Measurements from ENCODE around the gene TEX53.
A peak's percentile ranks its signal among the peaks of the same experiment; 100 is the strongest.

Gene TEX53

GRCh38 chr9:114657705-114658104 is at the start of gene TEX53:
Gene TEX53, minus strand, starts transcription at chr9:114657805. Its CDS starts 31 bp downstream, at chr9:114657774.
- no peak for DNase-seq

DNA sequence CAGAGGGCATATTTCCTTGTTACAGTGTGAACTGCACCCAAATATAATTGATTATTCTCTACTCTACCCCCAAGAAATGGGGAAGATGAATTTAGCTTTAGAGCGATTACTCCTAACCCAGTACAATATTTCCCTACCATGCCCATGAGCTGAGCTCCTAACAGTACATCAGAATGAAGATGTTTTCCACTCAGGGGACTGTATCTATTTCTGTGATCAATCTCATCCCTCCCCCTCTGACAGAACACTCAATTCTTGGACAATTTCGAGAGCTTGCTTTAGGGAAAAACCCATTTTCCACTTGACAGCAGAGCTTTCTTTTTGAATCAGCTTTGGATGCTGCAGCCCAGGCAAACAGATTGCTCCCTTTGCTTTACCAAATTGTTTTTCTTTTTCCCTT is 49.1 kb upstream of the TEX53 start:
- no peak for DNase-seq

DNA sequence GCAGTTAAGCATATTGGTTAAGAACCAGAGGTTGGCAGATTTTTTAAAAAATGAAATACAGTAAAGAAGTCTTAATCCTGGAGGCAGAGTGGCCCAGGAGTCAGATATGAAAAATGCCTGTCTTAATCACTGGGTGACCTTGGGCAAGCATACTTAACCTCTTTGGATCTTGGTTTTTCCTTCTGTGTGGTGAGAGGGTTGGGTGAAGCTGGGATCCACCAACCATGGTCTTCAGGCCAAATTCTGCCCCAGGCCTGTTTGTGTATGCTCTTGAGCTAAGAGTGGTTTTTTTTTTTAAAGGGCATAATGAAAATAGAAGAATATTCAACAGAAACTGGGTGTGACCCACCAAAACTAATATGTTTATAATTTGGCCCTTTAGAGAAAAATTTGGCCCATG is 44.4 kb upstream of the TEX53 start:
- no peak for DNase-seq

DNA sequence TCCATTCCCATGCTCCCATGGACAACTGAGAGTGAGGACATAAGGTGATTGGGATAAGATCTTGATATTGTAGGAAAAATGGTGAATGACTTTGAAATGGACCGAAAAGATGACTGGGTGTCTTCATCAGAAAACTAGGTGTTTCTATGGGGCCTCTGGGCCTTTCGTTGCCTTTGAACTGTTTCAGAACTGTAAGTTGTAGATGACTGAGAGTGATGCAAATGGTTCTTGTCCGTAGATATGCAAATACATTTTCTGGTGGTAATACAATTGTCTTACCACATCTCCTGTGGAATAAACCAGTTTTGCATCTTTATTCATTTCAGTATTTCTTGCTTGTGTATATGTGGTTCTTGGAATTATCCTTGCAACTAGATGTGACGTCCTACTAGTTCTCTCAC is 40.3 kb upstream of the TEX53 start:
- no peak for DNase-seq

GRCh38 chr9:114696814-114697544 is 39.4 kb upstream of the TEX53 start:
- no peak for DNase-seq

DNA sequence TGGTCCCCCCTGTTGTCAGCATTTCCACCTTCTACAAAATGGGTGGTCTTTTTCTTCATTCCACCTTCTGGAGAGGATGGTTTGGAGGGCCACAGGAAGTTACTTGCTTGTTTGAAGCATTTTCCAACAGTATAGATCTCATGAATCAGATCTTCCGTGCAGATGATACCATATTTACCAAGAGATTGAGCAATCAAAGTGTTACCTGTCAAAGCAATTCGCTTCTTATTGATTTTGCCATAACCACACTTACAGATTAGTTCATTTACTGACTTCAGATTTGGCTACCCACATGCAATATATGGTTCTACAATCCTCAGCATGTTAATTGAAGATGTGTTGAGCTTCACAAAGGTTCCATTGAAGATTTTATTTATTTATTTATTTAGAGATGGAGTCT is 38.3 kb upstream of the TEX53 start:
- DNase-seq: no peak

- DNase-seq: no peak
These were observed 37.2 kb upstream of the TEX53 start for GRCh38 chr9:114694719-114695269.

- peak; percentile 20 for DNase-seq
These were observed 36.5 kb upstream of the TEX53 start for GRCh38 chr9:114694146-114694545.

DNA sequence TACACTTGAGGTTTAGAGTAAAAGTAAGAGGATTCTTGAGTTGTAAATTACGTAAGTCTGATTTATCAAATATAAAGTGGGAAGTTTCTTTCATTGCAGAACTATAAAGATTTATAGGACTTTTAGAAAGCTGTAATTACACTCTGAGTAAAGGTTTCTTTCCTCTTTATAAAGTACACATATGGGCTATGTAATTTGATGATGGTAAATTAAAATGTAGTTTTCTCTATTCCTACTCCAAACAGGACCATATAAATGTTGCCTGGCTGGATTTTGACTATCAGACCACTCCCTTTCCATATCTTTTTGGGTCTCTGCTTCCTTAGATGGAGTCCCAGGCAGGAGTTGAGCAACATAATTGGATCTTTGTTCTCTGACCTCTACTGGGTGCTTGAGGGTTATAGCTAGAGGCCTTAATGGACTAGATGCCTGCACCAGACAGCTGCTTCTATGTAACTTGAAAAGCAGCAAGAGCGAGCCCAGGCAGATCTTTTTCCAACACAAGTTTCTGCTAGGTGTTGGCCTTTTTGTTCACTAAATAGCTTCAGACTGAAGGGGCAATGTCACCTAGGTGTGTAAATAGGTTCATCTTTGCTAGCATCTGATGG is 35.7 kb upstream of the TEX53 start:
- no peak for DNase-seq

DNA sequence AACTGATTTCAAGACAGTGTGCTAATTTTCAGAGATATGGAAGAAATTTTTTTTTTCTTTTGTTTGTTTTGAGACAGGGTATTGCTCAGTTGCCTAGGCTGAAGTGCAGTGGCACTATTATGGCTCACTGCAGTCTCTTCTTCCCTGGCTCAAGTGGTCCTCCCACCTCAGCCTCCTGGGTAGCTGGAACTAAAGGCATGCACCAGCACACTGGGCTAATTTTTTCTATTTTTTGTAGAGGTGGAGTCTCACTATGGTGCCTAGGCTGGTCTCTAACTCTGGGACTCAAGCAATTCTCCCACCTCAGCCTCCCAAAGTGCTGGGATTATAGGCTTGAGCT is 34.3 kb upstream of the TEX53 start:
- DNase-seq: no peak

GRCh38 chr9:114691046-114691955 is 33.7 kb upstream of the TEX53 start:
- DNase-seq: peak; percentile 88

DNA sequence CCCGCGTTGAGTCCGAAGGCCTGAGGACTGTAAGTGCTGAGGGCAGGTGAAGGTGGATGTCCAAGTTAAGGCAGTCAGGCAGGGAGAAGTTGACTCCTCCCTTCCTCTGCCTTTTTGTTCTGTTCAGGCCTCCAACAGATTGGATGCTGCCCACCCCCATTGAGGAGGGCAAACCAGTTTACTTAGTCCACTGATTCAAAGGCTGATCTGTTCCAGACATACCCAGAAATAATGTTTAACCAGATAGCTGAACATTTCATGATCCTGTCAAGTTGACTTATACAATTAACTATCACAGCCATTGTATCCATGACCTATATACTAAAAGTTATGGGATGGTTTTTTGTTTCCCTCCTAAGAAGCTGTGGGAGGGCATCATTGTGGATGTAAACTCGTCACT is 32.7 kb upstream of the TEX53 start:
- DNase-seq: no peak

- no peak for DNase-seq
These were observed 32.2 kb upstream of the TEX53 start for GRCh38 chr9:114689813-114690212.

DNA sequence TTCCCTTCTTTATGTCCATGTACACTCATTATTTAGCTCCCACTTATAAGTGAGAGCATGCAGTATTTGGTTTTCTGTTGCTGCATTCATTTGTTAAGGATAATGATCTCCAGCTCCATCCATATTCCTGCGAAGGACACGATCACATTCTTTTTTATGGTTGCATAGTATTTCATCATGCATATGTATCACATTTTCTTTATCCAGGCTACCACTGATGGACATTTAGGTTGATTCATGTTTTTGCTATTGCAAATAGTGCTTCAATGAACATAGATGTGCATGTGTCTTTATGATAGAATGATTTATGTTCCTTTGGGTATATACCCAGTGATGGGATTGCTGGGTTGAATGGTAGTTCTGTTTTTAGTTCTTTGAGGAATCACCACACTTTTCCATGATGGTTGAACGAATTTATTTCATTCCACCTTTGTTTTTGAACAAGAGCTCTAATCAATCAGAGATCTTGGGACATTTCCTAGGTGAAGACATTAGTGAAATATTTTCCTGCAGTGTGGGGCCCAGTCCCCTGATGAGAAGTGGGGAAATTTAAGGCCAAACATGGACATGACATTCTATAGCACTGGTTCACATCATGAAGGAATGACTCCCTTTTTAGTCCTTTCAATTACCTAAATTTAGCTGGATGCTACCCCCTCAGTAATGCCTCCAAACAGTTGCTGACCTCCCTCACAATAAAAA is 31.5 kb upstream of the TEX53 start:
- DNase-seq: no peak

DNA sequence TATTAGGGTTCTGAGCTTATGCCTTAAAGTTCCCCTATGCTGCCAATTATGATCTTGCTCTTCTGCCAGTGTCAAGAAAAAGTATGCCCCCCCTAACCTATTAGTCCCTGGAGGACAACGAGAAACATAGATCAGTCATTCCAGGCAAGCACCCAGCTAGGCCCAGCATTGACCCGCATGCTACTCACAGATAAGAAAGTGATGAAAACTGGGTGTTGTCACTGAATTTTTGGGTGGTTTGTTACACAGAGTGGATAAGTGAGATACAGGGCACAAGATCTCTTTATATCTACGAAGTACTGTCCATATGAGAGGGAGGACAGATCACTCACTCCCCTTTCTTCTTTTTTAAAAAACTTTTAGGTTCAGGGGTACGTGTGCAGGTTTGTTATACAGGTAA is 30.8 kb upstream of the TEX53 start:
- DNase-seq: no peak

DNA sequence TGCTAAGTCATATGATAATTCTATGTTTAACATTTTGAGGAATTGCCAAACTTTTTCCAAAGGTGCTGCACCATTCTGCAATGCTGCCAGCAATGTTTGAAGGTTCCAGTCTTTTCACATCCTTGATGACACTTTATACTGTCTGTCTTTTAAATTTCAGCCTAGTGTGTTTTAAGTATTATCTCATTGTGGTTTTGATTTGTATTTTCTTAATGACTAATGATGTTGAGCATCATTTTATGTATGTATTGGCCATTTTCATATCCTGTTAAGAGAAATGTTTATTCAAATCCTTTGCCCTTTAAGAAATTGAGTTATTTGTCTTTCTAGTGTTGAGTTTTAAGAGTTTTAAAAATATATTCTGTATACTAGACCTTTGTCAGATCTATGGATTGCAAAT is 29.4 kb upstream of the TEX53 start:
- peak; percentile 77 for DNase-seq

DNA sequence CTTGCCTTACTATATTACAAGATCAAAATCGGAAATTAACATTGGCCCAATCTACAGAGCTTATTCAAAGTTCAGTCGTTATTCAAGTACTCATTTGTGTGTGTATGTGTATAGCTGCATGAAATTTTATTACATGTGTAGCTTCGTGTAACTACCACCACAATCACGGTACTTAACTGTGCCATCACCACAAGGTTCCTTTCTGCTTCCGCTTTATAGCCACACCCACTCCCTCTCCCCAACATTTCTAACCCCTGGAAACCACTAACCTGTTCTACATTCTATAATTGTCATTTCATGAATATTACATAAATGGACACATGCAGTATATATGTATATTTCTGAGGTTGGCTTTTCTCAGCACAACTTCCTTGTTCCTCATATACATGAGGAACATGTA is 28.3 kb upstream of the TEX53 start:
- DNase-seq: no peak

- no peak for DNase-seq
These were observed 26.4 kb upstream of the TEX53 start for GRCh38 chr9:114684036-114684435.

- DNase-seq: no peak
These were observed 25.2 kb upstream of the TEX53 start for GRCh38 chr9:114682846-114683245.

- peak; percentile 76 for DNase-seq
These were observed 24.2 kb upstream of the TEX53 start, which contains the start of gene TEX48 for GRCh38 chr9:114681594-114682332. Gene TEX48, minus strand, starts transcription at chr9:114682192. Its CDS starts 10,469 bp downstream, at chr9:114671723.

DNA sequence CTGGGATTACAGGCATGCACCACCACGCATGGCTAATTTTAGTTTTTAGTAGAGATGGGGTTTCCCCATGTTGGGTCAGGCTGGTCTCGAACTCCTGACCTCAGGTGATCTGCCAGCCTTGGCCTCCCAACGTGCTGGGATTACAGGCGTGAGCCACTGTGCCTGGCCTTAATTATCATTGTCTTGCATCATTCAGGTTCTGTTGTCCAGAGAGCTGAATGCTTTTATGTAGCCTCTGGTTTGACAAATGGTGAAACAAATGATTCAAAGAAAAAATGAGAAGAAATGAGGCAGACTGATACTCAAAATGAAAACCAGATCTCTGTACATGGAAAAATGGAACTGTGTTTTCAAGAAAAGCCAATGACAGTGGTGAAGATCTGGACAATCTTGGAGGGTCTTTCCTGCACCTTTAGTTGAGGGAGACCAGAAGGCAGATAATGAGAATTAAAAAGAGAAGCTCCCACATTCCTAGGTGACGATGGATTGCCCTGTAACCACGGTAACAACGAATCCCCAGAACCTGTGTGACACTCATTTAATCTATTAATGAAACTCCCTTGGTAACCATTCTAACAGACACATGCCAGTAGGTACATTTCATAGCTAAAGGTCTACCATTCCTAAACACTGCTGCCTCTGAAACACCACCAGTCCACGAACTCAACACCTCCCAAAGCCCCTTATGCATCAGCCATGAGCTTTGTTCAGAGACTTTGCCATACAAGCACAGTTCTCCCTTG is 22.8 kb upstream of the TEX53 start:
- no peak for DNase-seq
